ENCODE measurements around the gene MLN.

The MLN gene

GRCh38 chr6:33763483-33763882 lies 40.3 kb downstream of the MLN start:
- no peak for TF ChIP-seq CTCF (IDR thresholded peaks at IDR 0.05; ENCODE audit: unreplicated experiment in 3 of 3)
- Mint-ChIP-seq H3K4me3 (peak overlapping the region in 1 of 3 experiments; percentile 26), H3K36me3 (ENCODE audit: low read depth) (no peaks in the 10 kb centered on the region), H3K27ac (peak overlapping the region; percentile 5 to 47 (median 36)), H3K9me3 (no peaks in the 10 kb centered on the region), H3K27me3 (ENCODE audit: low read depth) (peaks cover 16% of the 10 kb centered on the region), H3K4me1 (peaks cover 52% of the 10 kb centered on the region)

GRCh38 chr6:33762713-33763112 lies 41.1 kb downstream of the MLN start:
- Mint-ChIP-seq H3K27me3 (ENCODE audit: low read depth) (peaks cover 14% of the 10 kb centered on the region), H3K36me3 (ENCODE audit: low read depth) (no peaks in the 10 kb centered on the region), H3K4me3 (peak overlapping the region in 2 of 3 experiments; percentile 61 to 63), H3K9me3 (no peaks in the 10 kb centered on the region), H3K4me1 (peaks cover 52% of the 10 kb centered on the region), H3K27ac (peak overlapping the region in 2 of 3 experiments; percentile 71 to 93)
- TF ChIP-seq CTCF (IDR thresholded peaks at IDR 0.05; ENCODE audit: unreplicated experiment in 3 of 3): no peak

- Mint-ChIP-seq H3K27ac (peak overlapping the region; percentile 71 to 93 (median 86)), H3K27me3 (ENCODE audit: low read depth) (peaks cover 14% of the 10 kb centered on the region), H3K9me3 (no peaks in the 10 kb centered on the region), H3K36me3 (ENCODE audit: low read depth) (no peaks in the 10 kb centered on the region), H3K4me3 (peak overlapping the region in 2 of 3 experiments; percentile 61 to 63), H3K4me1 (peaks cover 58% of the 10 kb centered on the region)
- peak; percentile 21 to 48 (median 22) for TF ChIP-seq CTCF (IDR thresholded peaks at IDR 0.05; ENCODE audit: unreplicated experiment in 3 of 3)
Measured at GRCh38 chr6:33761922-33762629, 41.7 kb downstream of the MLN start.

- peaks cover 15% of the 10 kb centered on the region for H3K27me3 Mint-ChIP-seq (ENCODE audit: low read depth)
- H3K4me1 Mint-ChIP-seq: peaks cover 58% of the 10 kb centered on the region
- H3K4me3 Mint-ChIP-seq: no peak overlapping the region
- peak overlapping the region in 2 of 3 experiments; percentile 80 to 86 for H3K27ac Mint-ChIP-seq
- no peaks in the 10 kb centered on the region for H3K36me3 Mint-ChIP-seq (ENCODE audit: low read depth)
- TF ChIP-seq CTCF (IDR thresholded peaks at IDR 0.05; ENCODE audit: unreplicated experiment in 3 of 3): no peak
- H3K9me3 Mint-ChIP-seq: no peaks in the 10 kb centered on the region
Measured at GRCh38 chr6:33761581-33761921, 42.3 kb downstream of the MLN start.

GRCh38 chr6:33759887-33760629 lies 43.7 kb downstream of the MLN start:
- peaks cover 58% of the 10 kb centered on the region for H3K4me1 Mint-ChIP-seq
- no peaks in the 10 kb centered on the region for H3K9me3 Mint-ChIP-seq
- TF ChIP-seq CTCF (IDR thresholded peaks at IDR 0.05; ENCODE audit: unreplicated experiment in 3 of 3): no peak
- no peaks in the 10 kb centered on the region for H3K36me3 Mint-ChIP-seq (ENCODE audit: low read depth)
- H3K4me3 Mint-ChIP-seq: peak overlapping the region in 1 of 3 experiments; percentile 47
- peak overlapping the region; percentile 80 to 92 (median 86) for H3K27ac Mint-ChIP-seq
- H3K27me3 Mint-ChIP-seq (ENCODE audit: low read depth): peaks cover 14% of the 10 kb centered on the region
